ENCODE data around the gene ST8SIA6.

ST8SIA6 gene

DNA sequence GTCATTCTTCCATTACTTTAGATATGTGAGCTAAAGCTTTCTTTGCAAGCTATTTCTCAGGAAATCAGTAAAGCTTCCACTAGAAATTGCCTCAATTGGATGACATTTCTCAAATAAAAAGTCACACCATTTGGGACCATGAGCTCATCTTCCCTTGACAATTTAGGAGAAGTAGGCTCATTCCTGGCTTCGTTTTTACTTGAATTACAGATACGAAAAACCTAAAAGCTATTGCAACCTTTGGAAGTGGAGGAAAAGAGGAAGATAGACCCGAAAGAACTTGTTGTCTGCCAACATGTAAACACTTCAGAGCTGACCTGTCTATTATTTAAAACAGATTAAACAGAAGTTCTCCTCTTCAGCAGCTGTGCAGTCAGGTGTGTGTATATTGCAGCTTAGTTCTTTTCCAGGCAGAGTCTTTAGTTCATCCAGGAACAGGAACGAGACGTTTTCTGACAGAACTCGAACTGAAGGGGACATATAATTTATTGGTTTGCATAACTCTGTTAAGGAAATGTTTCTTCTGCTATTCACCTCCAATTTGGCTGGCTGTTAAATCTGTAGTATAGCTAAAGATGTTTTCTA is 43.1 kb upstream of the ST8SIA6 start:
- H3K27me3 ChIP-seq (ENCODE audit: low read depth, low read length), result 0 out of 2 replicates have a peak, but pooled peaks cover 3% of the 10 kb centered on the region
- no peaks in the 10 kb centered on the region for H3K9me3 ChIP-seq (ENCODE audit: insufficient read depth, low read length)
- no peaks in the 10 kb centered on the region for H3K4me1 ChIP-seq (ENCODE audit: low read length)
- H2AFZ ChIP-seq (ENCODE audit: low read depth, low read length), result no peak overlapping the region
- no peak overlapping the region for H3K9ac ChIP-seq (ENCODE audit: low read length)
- TF ChIP-seq EZH2phosphoT487 (IDR thresholded peaks at IDR 0.05; ENCODE audit: low read depth), result no peak
- TF ChIP-seq, protein P1, sequence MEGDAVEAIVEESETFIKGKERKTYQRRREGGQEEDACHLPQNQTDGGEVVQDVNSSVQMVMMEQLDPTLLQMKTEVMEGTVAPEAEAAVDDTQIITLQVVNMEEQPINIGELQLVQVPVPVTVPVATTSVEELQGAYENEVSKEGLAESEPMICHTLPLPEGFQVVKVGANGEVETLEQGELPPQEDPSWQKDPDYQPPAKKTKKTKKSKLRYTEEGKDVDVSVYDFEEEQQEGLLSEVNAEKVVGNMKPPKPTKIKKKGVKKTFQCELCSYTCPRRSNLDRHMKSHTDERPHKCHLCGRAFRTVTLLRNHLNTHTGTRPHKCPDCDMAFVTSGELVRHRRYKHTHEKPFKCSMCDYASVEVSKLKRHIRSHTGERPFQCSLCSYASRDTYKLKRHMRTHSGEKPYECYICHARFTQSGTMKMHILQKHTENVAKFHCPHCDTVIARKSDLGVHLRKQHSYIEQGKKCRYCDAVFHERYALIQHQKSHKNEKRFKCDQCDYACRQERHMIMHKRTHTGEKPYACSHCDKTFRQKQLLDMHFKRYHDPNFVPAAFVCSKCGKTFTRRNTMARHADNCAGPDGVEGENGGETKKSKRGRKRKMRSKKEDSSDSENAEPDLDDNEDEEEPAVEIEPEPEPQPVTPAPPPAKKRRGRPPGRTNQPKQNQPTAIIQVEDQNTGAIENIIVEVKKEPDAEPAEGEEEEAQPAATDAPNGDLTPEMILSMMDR (IDR thresholded peaks at IDR 0.05; ENCODE audit: low read depth, low read length), result no peak
- no peak overlapping the region for H3K27ac ChIP-seq (ENCODE audit: low read length)
- H3K4me3 ChIP-seq (ENCODE audit: low read length), result no peak overlapping the region
- H4K20me1 ChIP-seq (ENCODE audit: insufficient read depth, low read length), result no peaks in the 10 kb centered on the region
- H3K4me2 ChIP-seq (ENCODE audit: low read length), result no peak overlapping the region
- no peaks in the 10 kb centered on the region for H3K36me3 ChIP-seq (replicated peaks; ENCODE audit: low read depth, low read length)
- no peaks in the 10 kb centered on the region for H3K79me2 ChIP-seq (ENCODE audit: low read length)

DNA sequence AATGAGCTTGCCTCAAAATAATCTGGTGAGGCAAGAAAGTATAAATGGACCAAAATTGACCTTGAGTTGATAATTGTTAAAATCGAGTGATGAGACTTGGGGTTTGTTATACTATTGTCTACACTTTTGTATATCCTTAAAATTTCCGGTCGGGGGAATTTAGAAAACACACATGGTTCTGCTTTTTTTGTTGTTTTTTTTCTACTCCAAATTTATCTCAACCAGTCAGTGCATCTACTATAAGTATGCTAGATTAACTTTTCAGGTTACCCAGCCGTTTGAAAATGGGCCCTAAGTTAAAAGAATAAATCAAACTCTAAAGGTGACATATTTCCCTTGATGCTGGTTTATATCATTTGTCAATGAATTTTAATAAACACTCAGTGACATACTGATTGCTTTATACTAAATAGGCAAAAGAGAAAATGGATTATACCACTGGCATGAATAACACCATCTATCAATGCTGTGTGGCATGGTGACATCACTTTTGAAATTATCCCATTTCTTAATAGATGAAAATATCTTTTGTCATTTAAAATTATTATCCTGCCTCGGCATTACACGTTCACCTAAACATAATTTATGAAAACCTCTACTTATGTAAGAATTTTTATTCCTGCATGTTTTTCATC is 40.3 kb upstream of the ST8SIA6 start:
- Histone ChIP-seq H3K9me3 (ENCODE audit: insufficient read depth, low read length) (no peaks in the 10 kb centered on the region), H4K20me1 (ENCODE audit: insufficient read depth, low read length) (no peaks in the 10 kb centered on the region), H3K9ac (ENCODE audit: low read length) (no peak overlapping the region), H3K27me3 (ENCODE audit: low read depth, low read length) (0 out of 2 replicates have a peak, but pooled peaks cover 3% of the 10 kb centered on the region), H3K4me3 (ENCODE audit: low read length) (no peak overlapping the region), H2AFZ (ENCODE audit: low read depth, low read length) (no peak overlapping the region), H3K4me1 (ENCODE audit: low read length) (0 out of 2 replicates have a peak, but pooled peaks cover 2% of the 10 kb centered on the region), H3K36me3 (replicated peaks; ENCODE audit: low read depth, low read length) (no peaks in the 10 kb centered on the region), H3K4me2 (ENCODE audit: low read length) (no peak overlapping the region), H3K27ac (ENCODE audit: low read length) (no peak overlapping the region), H3K79me2 (ENCODE audit: low read length) (no peaks in the 10 kb centered on the region)
- TF ChIP-seq EZH2phosphoT487 (IDR thresholded peaks at IDR 0.05; ENCODE audit: low read depth), result no peak
- TF ChIP-seq, protein P1 (IDR thresholded peaks at IDR 0.05; ENCODE audit: low read depth, low read length), result no peak

DNA sequence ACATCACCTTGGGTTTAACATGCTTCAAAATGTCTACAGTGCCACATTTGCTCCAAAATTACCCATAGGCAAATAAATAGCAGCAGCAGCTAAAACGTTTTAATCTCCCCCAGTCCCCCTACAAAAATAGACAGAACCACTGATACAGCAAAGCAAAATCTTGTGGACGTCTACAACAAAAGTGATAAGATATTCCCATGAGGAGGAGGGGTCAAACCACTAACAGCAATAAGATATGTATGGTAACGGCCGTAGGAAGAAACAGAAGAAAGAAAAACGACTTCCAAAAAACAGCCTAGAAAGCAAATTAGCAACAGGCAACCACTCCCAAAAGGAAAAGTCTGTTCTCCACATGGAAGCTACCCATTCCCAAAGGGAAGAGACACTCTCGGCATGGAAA is 34.5 kb upstream of the ST8SIA6 start:
- Histone ChIP-seq H4K20me1 (ENCODE audit: insufficient read depth, low read length) (no peaks in the 10 kb centered on the region), H3K27me3 (ENCODE audit: low read depth, low read length) (no peaks in the 10 kb centered on the region), H3K9me3 (ENCODE audit: insufficient read depth, low read length) (no peaks in the 10 kb centered on the region), H3K79me2 (ENCODE audit: low read length) (no peaks in the 10 kb centered on the region), H3K4me3 (ENCODE audit: low read length) (no peak overlapping the region), H2AFZ (ENCODE audit: low read depth, low read length) (no peak overlapping the region), H3K36me3 (replicated peaks; ENCODE audit: low read depth, low read length) (no peaks in the 10 kb centered on the region), H3K4me2 (ENCODE audit: low read length) (no peak overlapping the region), H3K4me1 (ENCODE audit: low read length) (0 out of 2 replicates have a peak, but pooled peaks cover 2% of the 10 kb centered on the region), H3K27ac (ENCODE audit: low read length) (no peak overlapping the region), H3K9ac (ENCODE audit: low read length) (no peak overlapping the region)
- TF ChIP-seq, protein P1 (IDR thresholded peaks at IDR 0.05; ENCODE audit: low read depth, low read length), result no peak
- no peak for TF ChIP-seq EZH2phosphoT487 (IDR thresholded peaks at IDR 0.05; ENCODE audit: low read depth)

DNA sequence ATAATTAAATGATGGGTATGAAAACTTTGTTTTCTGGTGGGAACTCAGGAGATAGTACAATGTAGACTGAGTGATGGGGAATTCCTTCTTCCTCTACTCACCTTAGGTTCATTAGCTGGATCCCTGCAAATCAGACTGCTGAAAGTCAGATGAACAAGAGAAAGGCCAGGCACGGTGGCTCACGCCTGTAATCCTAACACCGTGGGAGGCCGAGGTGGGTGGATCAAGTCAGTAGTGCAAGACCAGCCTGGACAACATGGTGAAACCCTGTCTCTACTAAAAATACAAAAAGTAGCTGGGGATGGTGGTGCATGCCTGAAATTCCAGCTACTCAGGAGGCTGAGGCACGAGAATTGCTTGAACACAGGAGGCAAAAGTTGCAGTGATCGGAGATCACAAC is 28.7 kb upstream of the ST8SIA6 start:
- Histone ChIP-seq H4K20me1 (ENCODE audit: insufficient read depth, low read length) (no peaks in the 10 kb centered on the region), H3K27me3 (ENCODE audit: low read depth, low read length) (no peaks in the 10 kb centered on the region)

More for the DNA sequence above, 28.7 kb upstream of the ST8SIA6 start:
- Histone ChIP-seq H3K79me2 (ENCODE audit: low read length) (no peaks in the 10 kb centered on the region), H3K27ac (ENCODE audit: low read length) (no peak overlapping the region), H3K9me3 (ENCODE audit: insufficient read depth, low read length) (no peaks in the 10 kb centered on the region), H3K9ac (ENCODE audit: low read length) (no peak overlapping the region), H3K4me3 (ENCODE audit: low read length) (no peak overlapping the region), H3K36me3 (replicated peaks; ENCODE audit: low read depth, low read length) (no peaks in the 10 kb centered on the region), H2AFZ (ENCODE audit: low read depth, low read length) (no peak overlapping the region), H3K4me1 (ENCODE audit: low read length) (no peaks in the 10 kb centered on the region), H3K4me2 (ENCODE audit: low read length) (no peak overlapping the region)
- no peak for TF ChIP-seq EZH2phosphoT487 (IDR thresholded peaks at IDR 0.05; ENCODE audit: low read depth)
- TF ChIP-seq, protein P1 (IDR thresholded peaks at IDR 0.05; ENCODE audit: low read depth, low read length), result no peak
